ENCODE data around the gene PRPF6. TPM values are rescaled to one million over a fixed set of nuclear protein-coding genes. Genes with fewer than 3 reads are reported as not detected.

PRPF6 gene
- total and polyA plus RNA-seq, 2 of the 13 experiments (the other 11 are each of a cell fraction or from before 2014, with no cell fraction given) = 63.7 to 101 TPM

DNA sequence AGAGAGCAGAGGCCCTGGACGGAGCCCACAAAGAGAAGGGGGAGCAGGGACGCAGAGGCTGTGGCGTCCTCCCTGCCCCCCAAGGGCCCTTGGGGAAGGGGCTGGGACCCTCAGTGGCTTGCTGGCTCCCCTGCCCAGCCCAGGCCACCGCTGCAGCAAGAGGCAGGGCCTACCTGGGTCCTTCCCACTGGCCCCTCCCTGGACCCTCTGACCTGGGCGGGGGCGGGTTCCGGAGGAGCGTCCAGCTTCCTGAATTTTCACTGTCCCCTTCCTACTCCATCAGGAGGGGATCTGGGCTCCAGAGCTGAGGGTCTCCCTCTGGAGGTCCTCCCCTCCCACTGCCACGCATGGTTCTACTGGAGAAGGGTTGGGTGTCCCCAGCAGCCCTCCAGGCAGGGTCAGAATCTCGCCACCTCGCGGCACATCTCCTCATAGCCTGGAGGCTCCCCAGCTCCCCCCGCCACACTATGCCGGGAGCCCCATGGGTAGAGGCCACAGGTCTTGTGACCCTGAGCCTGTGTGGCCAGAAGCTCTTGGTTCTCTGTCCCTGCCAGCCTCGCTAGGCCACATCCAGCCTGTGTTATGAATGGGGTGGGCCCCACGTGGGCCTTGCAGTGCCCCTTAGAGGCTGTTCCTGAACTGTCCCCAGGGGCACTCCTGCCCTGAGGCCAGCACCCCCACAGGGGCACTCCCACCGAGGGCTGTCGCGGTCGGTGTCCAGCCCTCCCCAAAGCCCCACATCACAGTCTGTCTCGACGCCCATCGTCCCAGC lies 69.5 kb downstream of the PRPF6 start (continued):
- TF ChIP-seq IRF2 (CRISPR knock-in tag; IDR thresholded peaks at IDR 0.05) (peak; percentile 84; the same call in 1 of the 2 replicates), ZNF615 (CRISPR knock-in tag; IDR thresholded peaks at IDR 0.05; ENCODE audit: borderline replicate concordance) (no peak; the same call in 1 of the 2 replicates), NFRKB (IDR thresholded peaks at IDR 0.05) (no peak), TCF7 (IDR thresholded peaks at IDR 0.05; ENCODE audit: low read depth) (no peak), ZNF225 (CRISPR knock-in tag; IDR thresholded peaks at IDR 0.05) (peak; percentile 55; the same call in 1 of the 2 replicates), SIX1 (CRISPR knock-in tag; IDR thresholded peaks at IDR 0.05; ENCODE audit: borderline replicate concordance) (peak; percentile 45; the same call in 1 of the 2 replicates), MEF2D (CRISPR knock-in tag; IDR thresholded peaks at IDR 0.05) (no peak; the same call in 1 of the 2 replicates), HOXA5 (CRISPR knock-in tag; IDR thresholded peaks at IDR 0.05) (peak; percentile 89), HOXA7 (CRISPR knock-in tag; IDR thresholded peaks at IDR 0.05) (no peak), ISL2 (CRISPR knock-in tag; IDR thresholded peaks at IDR 0.05) (peak; percentile 72; the same call in 1 of the 2 replicates), ZNF552 (CRISPR knock-in tag; IDR thresholded peaks at IDR 0.05; ENCODE audit: borderline replicate concordance) (no peak), SOX5 (CRISPR knock-in tag; IDR thresholded peaks at IDR 0.05; ENCODE audit: borderline replicate concordance) (peak; percentile 42; the same call in 1 of the 2 replicates), SETDB1 (CRISPR knock-in tag; IDR thresholded peaks at IDR 0.05; ENCODE audit: borderline replicate concordance) (no peak), MAFK (conservative IDR thresholded peaks at IDR 0.05 in 1 of 2, IDR thresholded peaks at IDR 0.05 in 1 of 2; ENCODE audit: low read length in 2 of 2) (no peak), ATAD3A (CRISPR knock-in tag; IDR thresholded peaks at IDR 0.05) (no peak; the same call in 1 of the 2 replicates), MLLT10 (CRISPR knock-in tag; IDR thresholded peaks at IDR 0.05) (no peak), NCOA5 (CRISPR knock-in tag; IDR thresholded peaks at IDR 0.05) (0 out of 2 replicates have a peak, but pooled peaks have one; percentile 65), KDM5A (IDR thresholded peaks at IDR 0.05; ENCODE audit: borderline replicate concordance, low read length) (no peak), ZNF788 (CRISPR knock-in tag; IDR thresholded peaks at IDR 0.05; ENCODE audit: borderline replicate concordance) (peak; percentile 95)
- TF ChIP-seq, protein P1, sequence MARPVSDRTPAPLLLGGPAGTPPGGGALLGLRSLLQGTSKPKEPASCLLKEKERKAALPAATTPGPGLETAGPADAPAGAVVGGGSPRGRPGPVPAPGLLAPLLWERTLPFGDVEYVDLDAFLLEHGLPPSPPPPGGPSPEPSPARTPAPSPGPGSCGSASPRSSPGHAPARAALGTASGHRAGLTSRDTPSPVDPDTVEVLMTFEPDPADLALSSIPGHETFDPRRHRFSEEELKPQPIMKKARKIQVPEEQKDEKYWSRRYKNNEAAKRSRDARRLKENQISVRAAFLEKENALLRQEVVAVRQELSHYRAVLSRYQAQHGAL (CRISPR knock-in tag; IDR thresholded peaks at IDR 0.05; ENCODE audit: not compliant biosample characterization) = peak; percentile 87
- TF ChIP-seq, protein P2, sequence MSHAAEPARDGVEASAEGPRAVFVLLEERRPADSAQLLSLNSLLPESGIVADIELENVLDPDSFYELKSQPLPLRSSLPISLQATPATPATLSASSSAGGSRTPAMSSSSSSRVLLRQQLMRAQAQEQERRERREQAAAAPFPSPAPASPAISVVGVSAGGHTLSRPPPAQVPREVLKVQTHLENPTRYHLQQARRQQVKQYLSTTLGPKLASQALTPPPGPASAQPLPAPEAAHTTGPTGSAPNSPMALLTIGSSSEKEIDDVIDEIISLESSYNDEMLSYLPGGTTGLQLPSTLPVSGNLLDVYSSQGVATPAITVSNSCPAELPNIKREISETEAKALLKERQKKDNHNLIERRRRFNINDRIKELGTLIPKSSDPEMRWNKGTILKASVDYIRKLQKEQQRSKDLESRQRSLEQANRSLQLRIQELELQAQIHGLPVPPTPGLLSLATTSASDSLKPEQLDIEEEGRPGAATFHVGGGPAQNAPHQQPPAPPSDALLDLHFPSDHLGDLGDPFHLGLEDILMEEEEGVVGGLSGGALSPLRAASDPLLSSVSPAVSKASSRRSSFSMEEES (CRISPR knock-in tag; IDR thresholded peaks at IDR 0.05) = peak; percentile 97
- TF ChIP-seq, protein P3, sequence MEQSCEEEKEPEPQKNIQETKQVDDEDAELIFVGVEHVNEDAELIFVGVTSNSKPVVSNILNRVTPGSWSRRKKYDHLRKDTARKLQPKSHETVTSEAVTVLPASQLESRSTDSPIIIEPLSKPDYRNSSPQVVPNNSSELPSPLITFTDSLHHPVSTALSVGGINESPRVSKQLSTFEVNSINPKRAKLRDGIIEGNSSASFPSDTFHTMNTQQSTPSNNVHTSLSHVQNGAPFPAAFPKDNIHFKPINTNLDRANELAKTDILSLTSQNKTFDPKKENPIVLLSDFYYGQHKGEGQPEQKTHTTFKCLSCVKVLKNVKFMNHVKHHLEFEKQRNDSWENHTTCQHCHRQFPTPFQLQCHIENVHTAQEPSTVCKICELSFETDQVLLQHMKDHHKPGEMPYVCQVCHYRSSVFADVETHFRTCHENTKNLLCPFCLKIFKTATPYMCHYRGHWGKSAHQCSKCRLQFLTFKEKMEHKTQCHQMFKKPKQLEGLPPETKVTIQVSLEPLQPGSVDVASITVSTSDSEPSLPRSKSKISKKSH (CRISPR knock-in tag; IDR thresholded peaks at IDR 0.05; ENCODE audit: borderline replicate concordance) = peak; percentile 51
- TF ChIP-seq, protein P4, sequence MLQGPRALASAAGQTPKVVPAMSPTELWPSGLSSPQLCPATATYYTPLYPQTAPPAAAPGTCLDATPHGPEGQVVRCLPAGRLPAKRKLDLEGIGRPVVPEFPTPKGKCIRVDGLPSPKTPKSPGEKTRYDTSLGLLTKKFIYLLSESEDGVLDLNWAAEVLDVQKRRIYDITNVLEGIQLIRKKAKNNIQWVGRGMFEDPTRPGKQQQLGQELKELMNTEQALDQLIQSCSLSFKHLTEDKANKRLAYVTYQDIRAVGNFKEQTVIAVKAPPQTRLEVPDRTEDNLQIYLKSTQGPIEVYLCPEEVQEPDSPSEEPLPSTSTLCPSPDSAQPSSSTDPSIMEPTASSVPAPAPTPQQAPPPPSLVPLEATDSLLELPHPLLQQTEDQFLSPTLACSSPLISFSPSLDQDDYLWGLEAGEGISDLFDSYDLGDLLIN (CRISPR knock-in tag; IDR thresholded peaks at IDR 0.05; ENCODE audit: borderline replicate concordance) = peak; percentile 45; the same call in 1 of the 2 replicates
- TF ChIP-seq, protein P5, sequence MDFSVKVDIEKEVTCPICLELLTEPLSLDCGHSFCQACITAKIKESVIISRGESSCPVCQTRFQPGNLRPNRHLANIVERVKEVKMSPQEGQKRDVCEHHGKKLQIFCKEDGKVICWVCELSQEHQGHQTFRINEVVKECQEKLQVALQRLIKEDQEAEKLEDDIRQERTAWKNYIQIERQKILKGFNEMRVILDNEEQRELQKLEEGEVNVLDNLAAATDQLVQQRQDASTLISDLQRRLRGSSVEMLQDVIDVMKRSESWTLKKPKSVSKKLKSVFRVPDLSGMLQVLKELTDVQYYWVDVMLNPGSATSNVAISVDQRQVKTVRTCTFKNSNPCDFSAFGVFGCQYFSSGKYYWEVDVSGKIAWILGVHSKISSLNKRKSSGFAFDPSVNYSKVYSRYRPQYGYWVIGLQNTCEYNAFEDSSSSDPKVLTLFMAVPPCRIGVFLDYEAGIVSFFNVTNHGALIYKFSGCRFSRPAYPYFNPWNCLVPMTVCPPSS (IDR thresholded peaks at IDR 0.05) = no peak

Measured in HepG2 (cell line).